HG02852 (cell line): ENCODE measurements around the gene RALGDS.

ENCODE experiments used
- ATAC-seq: cut with Tn5 transposase; IDR thresholded peaks from one replicate; pipeline ENCODE4 v1.9.1; 2021; ENCODE audit warnings: mild to moderate bottlenecking, moderate library complexity; ENCODE audit not compliant: unreplicated experiment

Gene RALGDS

GRCh38 chr9:133120501-133121197 lies 391 bp downstream of the RALGDS start:
- ATAC-seq, result no peak

DNA sequence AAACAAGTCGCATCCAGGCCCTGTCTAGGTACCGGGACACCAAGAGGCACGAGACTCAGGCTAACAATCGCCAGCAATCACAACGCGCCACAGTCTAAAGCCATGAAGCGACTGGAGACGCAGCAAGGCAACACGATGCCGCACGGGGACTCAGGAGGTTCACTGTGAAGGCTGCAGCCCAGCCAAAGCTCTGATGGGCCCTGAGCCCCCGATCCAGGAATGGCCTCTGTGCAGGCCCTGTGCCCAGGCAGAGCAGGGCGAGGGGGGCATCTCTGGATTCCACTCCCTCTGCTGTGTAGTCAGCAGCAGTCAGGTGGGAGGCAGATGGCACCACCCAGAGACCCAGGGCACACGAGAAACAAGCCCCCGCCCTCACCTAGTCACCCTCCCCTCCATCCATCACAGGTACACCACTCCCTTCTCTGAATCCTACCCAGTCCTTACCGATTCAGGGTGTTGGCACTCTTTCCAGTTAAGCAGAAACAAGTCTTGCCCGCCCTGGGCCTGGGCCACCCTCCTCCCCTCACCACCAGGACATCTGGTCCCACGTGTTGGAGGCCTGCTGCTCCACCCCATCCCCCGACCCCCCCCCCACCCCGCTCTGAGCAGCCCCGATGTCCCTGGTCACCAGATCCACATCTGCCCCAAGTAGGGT lies 1.1 kb downstream of the RALGDS start:
- no peak for ATAC-seq

DNA sequence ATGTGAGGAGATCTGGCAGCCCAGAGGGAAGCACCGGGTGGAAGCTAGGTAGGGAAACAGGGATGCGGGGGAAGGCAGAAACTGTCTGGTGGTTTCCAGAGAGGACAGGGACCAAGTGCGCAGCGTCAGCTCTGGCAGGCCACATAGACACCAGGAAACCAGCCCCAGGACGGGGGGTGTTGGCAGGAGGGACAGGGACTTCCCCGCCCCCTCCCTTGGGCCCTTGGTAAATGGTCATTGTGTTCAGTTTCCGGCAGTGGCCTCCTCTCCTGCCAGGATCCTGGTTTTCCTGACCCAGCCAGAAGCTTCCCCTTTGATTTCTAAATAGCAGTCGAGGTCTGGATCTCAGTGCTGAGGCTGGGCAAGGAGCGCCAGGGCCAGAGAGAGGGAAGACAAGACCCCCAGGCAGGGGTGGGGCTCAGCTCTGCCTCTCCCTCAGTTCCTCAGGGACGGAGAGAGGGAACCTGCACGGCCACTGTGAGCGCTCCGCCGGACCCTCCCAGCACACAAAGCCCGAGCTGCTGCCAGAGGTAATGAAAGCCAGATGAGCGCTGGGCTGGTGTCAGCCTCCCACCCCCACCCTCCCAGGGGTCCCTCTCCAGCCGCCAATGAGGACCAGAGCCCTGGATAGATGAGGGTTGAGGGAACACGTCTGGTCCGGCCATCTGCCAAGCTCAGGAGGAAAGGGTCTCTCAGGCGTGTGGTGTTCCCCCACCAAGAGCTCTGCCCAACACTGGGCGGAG lies 1.8 kb downstream of the RALGDS start:
- ATAC-seq, result no peak

DNA sequence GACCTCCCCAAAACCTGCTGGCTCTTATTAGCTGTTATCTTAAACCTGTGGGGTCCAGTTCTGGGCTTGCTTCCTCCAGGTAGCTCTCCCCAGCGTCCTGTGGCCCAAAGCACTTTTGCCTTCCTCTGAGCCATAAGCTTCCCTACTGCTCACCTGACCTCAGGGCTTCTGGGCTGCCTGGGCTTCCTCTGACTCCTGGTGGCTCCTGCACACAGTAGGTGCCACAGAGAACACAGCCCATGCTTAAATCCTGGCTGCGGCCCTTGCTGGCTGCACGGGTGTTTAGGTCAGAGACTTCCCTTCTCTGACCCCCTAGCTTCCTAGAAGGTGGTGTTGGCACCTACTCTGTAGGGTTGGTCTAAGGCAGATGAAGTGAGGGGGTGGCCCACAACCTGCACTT lies 2.5 kb downstream of the RALGDS start:
- no peak for ATAC-seq

DNA sequence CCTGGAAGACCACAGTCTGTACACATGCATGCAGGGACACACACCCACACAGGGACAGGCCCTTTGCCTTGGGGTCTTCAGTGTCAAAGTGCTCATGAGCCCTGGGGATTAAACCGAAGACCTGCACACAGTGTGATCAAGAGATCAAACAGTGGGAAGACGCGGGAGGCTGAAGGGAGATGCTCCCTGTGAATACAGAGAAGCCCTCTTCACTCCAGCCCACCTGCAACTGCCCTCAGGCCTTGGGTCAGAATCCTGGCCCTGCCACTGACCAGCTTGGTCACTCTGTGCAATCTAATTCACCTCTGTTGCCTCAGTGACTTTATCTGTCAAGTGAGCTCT lies 2.9 kb downstream of the RALGDS start:
- no peak for ATAC-seq

- no peak for ATAC-seq
Measured at GRCh38 chr9:133117271-133118178, 3.5 kb downstream of the RALGDS start.

- no peak for ATAC-seq
Measured at GRCh38 chr9:133116346-133117231, 4.5 kb downstream of the RALGDS start.

DNA sequence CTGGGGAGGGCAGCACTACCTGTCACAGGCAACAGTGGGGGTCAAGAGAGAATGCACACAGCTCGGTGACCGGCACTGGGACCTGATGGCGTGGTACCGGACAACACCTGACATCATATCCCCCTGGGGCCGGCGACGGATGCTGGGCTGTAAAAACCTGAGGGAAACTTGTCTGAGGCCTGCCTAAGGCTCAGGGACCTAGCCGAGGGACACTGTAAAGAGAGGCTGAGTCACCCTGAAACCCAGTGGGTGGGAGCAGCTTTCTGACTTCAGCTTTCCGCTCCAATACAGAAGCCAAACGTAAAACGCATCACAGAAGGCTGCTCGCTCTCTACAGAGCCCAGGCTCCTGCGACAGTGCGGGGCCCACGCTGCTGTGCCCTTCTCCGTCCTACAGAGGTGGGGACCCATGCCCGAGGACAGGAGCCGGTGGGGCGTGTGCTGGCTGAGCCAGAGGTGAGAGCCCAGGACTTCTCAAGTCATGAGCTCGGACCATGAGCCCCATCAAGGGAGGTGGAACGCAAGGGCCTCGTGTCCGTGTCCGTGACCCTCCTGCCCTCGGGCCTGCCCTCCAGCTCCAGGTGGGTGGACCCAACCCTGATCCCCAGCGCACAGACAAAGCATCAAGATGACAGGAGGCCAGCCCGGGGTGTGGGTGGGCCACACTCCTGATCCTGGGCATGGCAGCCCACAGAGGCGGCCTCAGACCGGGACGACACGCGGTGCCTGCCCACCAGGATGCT lies 5.3 kb downstream of the RALGDS start:
- peak; percentile 80 for ATAC-seq

DNA sequence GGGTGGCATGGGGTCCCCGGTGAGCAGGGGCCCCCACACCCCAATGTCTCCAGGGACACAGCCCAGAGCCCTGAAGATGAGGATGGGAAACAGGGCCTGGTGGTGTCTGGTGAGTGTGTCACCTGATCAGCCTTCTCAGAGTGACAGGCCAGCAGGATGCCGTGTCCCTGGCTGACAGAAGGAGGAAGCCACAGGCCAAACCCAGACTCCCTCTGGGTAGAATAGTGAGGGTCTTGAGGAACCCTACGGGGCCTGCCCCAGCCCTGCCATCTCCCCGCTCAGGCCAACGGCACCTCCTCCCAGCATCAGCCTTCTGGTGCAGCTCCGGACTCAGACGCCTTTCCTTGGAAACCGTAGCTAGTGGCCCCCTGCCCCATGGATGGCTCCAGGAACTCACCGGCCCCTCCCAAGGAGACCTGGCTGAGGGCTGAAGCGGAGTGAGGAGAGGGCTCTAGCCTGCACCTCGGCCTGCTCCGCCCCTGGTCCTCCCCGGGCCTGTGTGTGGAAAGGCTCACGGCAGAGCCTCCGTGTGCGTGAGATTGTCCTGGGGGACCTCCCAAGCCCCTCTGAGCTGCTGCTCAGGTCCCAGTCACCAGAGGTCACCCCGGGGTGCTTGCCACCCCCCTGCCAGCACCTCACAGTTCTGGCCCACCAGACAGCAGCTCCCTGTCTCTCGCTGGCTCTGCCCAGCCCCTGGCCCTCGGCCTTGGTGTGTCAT lies 6.0 kb downstream of the RALGDS start:
- ATAC-seq, result no peak

GRCh38 chr9:133113949-133114885 lies 6.8 kb downstream of the RALGDS start:
- ATAC-seq, result no peak

GRCh38 chr9:133113163-133113948 lies 7.7 kb downstream of the RALGDS start:
- ATAC-seq, result no peak

- ATAC-seq, result no peak
Measured at GRCh38 chr9:133112663-133113026, 8.4 kb downstream of the RALGDS start.

- no peak for ATAC-seq
Measured at GRCh38 chr9:133111808-133112662, 9.0 kb downstream of the RALGDS start.

DNA sequence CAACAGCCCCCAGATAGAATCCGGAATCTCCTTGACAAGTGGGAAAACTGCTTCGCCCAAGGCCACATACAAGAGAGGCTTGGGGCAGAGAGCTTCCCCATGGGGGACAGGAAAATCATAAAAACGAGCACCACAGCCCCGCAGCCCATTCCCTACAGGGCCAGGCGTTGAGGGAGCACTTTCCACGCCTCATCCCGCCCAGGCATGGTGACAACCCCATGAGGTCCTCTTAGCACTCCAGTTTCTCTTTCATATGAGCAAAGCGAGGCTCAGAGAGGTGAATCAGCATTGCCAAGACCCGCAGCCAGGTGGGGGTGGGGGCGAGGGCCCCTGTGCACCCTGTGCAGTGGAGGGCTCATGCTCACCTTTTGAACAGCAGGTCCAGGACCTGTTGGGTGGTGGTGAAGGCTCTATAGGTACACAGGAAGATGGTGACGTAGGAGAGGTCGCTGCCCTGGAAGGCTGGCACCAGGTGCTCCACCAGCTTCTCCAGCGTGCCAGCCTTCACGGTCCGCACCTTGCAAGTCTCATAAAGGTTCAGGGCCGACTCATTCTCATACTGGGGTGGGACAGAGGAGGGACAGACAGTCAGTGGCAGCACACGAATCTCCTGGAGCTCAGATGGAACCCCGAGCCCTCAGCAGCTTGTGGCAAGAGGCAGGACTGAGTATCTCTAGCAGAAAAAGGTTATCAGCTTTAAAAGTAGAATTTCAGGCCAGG lies 10.9 kb downstream of the RALGDS start:
- ATAC-seq, result no peak
